Measurements from ENCODE around the gene ARHGEF37.

Gene ARHGEF37

DNA sequence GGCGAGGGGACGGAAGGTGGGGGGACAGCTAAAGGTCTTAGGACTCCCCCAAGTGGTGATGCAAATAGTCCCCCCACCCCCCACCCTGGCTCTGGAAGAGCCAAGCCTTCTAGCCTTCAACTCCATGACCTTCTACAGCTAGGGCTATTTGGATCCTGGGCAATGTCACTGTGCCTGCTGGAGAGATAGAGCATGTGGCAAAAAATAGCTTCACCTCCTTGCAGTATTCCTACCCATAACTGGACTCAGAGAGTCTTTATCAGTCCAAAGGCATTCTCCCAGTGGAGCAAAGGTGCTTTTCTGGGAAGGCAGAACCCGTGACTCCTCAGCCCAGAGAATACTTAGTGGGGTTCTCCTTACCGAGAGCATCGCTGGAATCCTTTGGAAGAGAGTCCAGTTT, 100.0 kb downstream of the ARHGEF37 start:
- no peak for DNase-seq

GRCh38 chr5:149681922-149682321, 100.6 kb downstream of the ARHGEF37 start:
- DNase-seq, result no peak

DNA sequence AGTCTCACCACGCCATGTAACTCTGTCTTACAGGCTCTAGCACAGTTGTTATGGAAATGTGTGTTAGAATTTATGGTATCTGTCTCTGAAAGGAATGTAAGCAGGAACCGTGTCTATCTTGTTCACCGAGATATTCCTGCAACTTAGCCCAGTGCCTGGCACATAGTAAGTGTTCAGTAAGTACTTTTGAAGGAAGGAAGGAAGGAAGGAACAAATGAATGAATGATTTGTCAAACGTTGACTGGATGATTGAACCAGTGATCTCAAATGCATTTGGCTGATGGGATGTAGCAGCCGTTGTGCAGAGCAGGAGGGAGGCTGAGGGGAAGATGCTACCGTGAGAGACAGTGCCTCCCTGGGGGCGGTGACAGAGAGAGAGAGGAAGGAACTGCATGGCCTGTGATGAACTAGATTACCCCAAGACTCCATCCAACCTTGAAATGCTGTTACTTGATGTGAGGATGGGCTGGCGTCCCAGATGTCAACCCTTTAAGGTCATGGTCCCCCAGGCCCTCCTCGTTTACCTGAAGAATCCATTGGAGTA, 101.3 kb downstream of the ARHGEF37 start:
- no peak for DNase-seq

DNA sequence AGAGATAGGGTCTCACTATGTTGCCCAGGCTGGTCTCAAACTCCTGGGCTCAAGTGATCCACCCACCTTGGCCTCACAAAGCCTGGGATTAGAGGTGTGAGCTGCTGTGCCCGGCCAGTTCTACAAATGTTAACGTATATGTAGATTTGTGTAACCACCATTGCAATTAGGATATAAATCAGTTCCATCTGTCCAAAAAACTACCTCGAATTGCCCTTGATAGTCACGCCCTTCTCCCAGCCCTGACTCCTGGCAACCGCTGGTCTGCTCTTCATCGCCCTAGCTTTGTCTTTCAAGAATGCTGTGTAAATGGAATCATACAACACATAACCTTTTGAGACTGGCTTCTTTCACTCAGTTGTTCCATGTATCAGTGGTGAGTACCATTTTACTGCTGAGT, 102.7 kb downstream of the ARHGEF37 start:
- no peak for DNase-seq

DNA sequence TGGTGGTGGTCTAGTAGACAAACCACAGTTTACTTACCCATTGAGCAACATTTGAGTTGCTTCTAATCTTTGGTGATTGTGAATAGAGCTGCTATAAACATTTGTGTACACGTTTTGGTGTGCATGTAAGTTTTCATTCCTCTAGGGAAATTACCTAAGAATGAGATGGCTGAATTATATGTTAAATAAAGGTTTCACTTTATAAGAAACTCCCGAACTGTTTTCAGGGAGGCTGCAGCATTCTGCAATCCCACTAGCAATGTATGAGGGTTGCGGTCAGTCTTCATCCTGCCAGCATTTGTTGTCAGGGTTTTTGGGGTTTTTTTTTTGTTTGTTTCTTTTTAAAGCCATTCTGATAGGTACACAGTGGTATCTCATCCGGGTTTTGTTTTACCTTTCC, 103.1 kb downstream of the ARHGEF37 start:
- DNase-seq, result no peak

Measured in stimulated activated CD4-positive, alpha-beta T cell treated with anti-CD3 and anti-CD28 coated beads, Interleukin-4, amount 100 ng/mL, for 4 hours (primary cell).